Fibroblast of villous mesenchyme (primary cell): Measurements from ENCODE around the gene GMDS. TPM values are rescaled to one million over a fixed set of nuclear protein-coding genes. Genes with fewer than 3 reads are reported as not detected.
"Not testable (repeated sequence)": the region's sequence is repeated elsewhere in the genome, so short reads cannot be mapped to it uniquely, and the experiment has no call there.

ENCODE experiments used
- DNase-seq: peaks from one replicate; pipeline ENCODE4 v3.0.0-alpha.2; 2010; ENCODE audit warnings: low read depth
- H3K4me3 ChIP-seq: 2 replicates; pipeline ENCODE4 v1.5.1; 2011; ENCODE audit warnings: low read depth, mild to moderate bottlenecking, low read length
- total RNA-seq: library from RNA; depleted of rRNA; stranded (reverse); fragments of >200 nt; gene quantifications from 2 replicates; pipeline ENCODE4 v1.2.3, GENCODE V29; 2012
- TF ChIP-seq, protein P1 (sequence below): IDR thresholded peaks from 2 replicates; pipeline ENCODE4 v1.5.1; 2012; ENCODE audit warnings: low read depth, mild to moderate bottlenecking, low read length; ENCODE audit not compliant: insufficient read depth

The GMDS gene
- total RNA-seq, 1 donor = 6.5 TPM

DNA sequence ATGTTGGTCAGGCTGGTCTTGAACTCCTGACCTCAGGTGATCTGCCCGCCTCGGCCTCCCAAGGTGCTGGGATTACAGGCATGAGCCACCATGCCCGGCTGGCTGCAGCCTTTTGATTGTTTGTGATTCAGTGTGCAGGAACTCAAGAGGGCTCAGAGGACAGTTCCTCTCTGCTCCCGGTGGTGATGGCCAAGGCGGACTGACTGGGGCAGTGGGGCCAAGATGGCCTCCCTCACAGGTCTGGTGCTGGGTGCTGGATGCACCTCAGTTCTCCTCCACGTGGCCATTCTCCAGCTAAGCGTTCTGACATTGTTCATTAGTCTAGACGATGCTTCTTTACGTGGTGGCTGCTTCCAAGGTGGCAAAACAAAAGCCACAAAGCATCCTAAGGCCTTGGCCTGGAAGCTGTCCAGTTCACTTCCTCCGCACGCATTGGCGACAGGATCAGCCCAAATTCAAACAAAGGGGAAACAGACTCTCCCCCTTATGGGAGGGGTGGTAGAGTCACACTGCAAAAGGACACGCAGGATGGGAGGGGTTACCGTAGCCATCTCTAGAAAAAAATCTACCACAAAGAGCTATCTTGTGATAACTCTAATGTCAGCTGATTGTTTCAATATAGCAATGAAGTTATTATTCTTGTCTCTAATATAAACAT, 488.8 kb downstream of the GMDS start:
- H3K4me3 ChIP-seq = no peak overlapping the region
- no peak for DNase-seq
- TF ChIP-seq, protein P1, sequence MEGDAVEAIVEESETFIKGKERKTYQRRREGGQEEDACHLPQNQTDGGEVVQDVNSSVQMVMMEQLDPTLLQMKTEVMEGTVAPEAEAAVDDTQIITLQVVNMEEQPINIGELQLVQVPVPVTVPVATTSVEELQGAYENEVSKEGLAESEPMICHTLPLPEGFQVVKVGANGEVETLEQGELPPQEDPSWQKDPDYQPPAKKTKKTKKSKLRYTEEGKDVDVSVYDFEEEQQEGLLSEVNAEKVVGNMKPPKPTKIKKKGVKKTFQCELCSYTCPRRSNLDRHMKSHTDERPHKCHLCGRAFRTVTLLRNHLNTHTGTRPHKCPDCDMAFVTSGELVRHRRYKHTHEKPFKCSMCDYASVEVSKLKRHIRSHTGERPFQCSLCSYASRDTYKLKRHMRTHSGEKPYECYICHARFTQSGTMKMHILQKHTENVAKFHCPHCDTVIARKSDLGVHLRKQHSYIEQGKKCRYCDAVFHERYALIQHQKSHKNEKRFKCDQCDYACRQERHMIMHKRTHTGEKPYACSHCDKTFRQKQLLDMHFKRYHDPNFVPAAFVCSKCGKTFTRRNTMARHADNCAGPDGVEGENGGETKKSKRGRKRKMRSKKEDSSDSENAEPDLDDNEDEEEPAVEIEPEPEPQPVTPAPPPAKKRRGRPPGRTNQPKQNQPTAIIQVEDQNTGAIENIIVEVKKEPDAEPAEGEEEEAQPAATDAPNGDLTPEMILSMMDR = no peak

DNA sequence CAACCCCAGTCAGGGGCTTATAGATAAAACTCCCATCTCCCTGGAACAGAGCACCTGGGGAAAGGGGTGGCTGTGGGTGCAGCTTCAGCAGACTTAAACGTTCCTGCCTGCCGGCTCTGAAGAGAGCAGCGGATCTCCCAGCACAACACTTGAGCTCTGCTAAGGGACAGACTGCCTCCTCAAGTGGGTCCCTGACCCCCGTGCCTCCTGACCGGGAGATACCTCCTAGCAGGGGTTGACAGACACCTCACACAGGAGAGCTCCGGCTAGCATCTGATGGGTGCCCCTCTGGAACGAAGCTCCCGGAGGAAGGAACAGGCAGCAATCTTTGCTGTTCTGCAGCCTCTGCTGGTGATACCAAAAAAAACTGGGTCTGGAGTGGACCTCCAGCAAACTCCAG, 494.3 kb downstream of the GMDS start:
- not testable (repeated sequence) for H3K4me3 ChIP-seq, DNase-seq

DNA sequence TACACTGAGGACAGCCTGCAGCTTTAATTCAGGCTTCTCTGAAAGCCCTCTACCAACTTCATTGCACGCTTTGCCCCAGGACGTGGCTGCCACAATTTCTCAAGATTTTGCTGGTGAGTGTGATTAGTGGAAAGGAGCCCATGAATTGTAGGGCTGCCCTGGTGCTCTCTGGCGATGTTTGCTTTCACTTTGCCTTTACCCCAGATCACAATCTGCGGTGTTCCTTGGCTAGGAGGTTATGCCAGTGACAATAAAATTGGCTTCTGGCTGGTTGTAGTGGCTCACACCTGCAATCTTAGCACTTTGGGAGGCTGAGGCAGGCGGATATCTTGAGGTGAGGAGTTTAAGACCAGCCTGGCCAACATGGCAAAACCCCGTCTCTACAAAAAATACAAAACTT, 496.4 kb downstream of the GMDS start:
- H3K4me3 ChIP-seq = no peak overlapping the region
- TF ChIP-seq, protein P1 = no peak
- no peak for DNase-seq

DNA sequence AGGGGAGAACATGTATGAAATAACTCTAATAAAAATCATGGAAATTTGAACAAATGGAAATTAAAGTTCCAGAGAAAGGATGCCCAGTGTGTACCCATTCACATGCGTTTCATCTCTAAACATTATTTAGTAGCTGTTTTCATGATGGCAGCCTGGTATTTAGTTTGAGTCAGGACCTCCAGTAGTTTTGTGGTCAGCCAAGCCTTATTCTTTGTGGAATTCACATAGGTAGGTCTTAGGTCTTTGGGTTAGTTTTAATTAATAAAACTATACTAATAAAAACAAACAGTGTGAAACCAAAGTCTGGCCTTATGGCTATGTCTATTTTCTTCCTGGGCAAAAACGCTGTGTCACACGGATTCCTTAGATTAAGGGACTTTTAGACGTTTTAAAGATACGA, 497.9 kb downstream of the GMDS start:
- H3K4me3 ChIP-seq = no peak overlapping the region
- TF ChIP-seq, protein P1 = no peak

DNA sequence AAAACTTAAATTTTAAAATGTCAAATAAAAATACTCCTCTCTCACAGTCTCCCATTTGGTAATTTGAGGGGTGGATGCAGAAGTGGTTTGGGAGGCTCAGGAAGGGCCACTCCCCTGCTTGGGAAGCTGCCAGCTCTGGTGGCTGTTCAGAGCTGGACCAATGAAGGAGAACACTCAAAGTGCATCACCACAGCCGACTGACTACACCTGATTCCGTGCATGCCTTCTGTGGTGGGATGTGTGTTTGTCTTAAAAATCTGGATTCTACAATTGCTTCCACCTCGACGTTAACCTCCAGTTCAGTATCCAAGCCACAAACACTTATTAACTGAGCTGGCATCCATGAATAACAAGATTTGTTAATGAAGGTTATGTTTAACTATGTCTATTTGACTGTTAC, 498.4 kb downstream of the GMDS start:
- H3K4me3 ChIP-seq = no peak overlapping the region
- no peak for DNase-seq
- TF ChIP-seq, protein P1 = no peak

More for the DNA sequence above, 497.9 kb downstream of the GMDS start:
- DNase-seq = no peak

DNA sequence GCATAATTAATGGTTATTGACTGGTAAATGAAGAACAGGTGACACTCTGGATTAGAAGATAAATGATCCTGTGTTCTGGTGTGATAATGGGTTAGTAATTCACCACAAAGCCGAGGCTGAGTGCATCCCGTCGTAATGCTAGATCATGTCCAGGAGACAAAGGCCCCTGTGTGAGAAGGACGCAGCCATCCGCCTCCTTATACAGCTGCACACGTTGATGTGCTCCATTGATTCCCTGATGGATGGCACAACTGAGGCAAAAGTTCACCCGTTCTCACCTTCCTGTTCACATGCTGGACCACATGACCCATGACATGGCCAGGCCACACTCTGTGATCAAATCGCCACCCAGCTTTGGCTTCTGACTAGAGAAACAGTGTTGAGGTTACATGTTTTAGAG, 499.6 kb downstream of the GMDS start:
- no peak overlapping the region for H3K4me3 ChIP-seq
- TF ChIP-seq, protein P1 = no peak
- DNase-seq = no peak

DNA sequence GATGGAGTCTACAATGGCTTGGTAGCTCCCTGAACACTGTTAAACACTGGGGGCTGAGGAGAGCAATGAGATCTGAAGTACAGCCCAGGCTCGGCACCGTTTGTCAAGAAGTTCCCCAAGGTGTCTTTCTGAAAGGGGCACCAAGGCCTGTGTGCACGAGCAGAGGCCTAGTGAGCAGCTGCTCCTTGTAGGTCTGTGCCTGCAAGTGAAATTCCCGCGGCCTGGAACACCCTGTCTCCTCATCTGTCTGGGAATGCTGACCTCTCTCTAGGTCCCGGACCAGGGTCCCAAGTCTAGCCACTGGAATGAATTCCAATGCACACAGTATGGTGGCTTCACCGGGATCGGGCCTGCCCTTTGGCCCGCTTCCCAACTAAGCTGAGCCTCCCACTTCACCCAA, 500.9 kb downstream of the GMDS start:
- DNase-seq = no peak
- TF ChIP-seq, protein P1 = no peak
- no peak overlapping the region for H3K4me3 ChIP-seq
